HG02623 (cell line): ENCODE measurements around the gene CACNA1C.

Experiments
- ATAC-seq: cut with Tn5 transposase; IDR thresholded peaks from one replicate; pipeline ENCODE4 v1.9.1; 2021; ENCODE audit warnings: moderate library complexity; ENCODE audit not compliant: unreplicated experiment

The CACNA1C gene

GRCh38 chr12:2271961-2272360 is 219.2 kb downstream of the CACNA1C start:
- no peak for ATAC-seq

- no peak for ATAC-seq
Measured at GRCh38 chr12:2273288-2273687, 220.5 kb downstream of the CACNA1C start.

- no peak for ATAC-seq
Measured at GRCh38 chr12:2273751-2274150, 221.0 kb downstream of the CACNA1C start.

- ATAC-seq: no peak
Measured at GRCh38 chr12:2274733-2275132, 221.9 kb downstream of the CACNA1C start.

GRCh38 chr12:2276288-2277033 is 223.7 kb downstream of the CACNA1C start:
- ATAC-seq: no peak

GRCh38 chr12:2277492-2278155 is 224.8 kb downstream of the CACNA1C start:
- ATAC-seq: no peak

- ATAC-seq: no peak
Measured at GRCh38 chr12:2281446-2281845, 228.7 kb downstream of the CACNA1C start.

- no peak for ATAC-seq
Measured at GRCh38 chr12:2282318-2282717, 229.5 kb downstream of the CACNA1C start.

- ATAC-seq: no peak
Measured at GRCh38 chr12:2283480-2283879, 230.7 kb downstream of the CACNA1C start.

- no peak for ATAC-seq
Measured at GRCh38 chr12:2283916-2284315, 231.1 kb downstream of the CACNA1C start.

- ATAC-seq: no peak
Measured at GRCh38 chr12:2284321-2284813, 231.6 kb downstream of the CACNA1C start.

GRCh38 chr12:2284857-2285256 is 232.1 kb downstream of the CACNA1C start:
- no peak for ATAC-seq

- no peak for ATAC-seq
Measured at GRCh38 chr12:2285462-2285861, 232.7 kb downstream of the CACNA1C start.

- ATAC-seq: no peak
Measured at GRCh38 chr12:2286047-2286446, 233.3 kb downstream of the CACNA1C start.

GRCh38 chr12:2286461-2287131 is 233.8 kb downstream of the CACNA1C start:
- no peak for ATAC-seq

GRCh38 chr12:2287151-2287550 is 234.4 kb downstream of the CACNA1C start:
- no peak for ATAC-seq

- ATAC-seq: no peak
Measured at GRCh38 chr12:2287589-2287988, 234.8 kb downstream of the CACNA1C start.

GRCh38 chr12:2288001-2288400 is 235.2 kb downstream of the CACNA1C start:
- no peak for ATAC-seq

GRCh38 chr12:2288471-2288870 is 235.7 kb downstream of the CACNA1C start:
- ATAC-seq: no peak

- no peak for ATAC-seq
Measured at GRCh38 chr12:2288875-2289274, 236.1 kb downstream of the CACNA1C start.

- no peak for ATAC-seq
Measured at GRCh38 chr12:2289525-2289924, 236.7 kb downstream of the CACNA1C start.

GRCh38 chr12:2290091-2290490 is 237.3 kb downstream of the CACNA1C start:
- ATAC-seq: no peak
